Measurements from ENCODE around the gene USP17L17.
"Not testable (repeated sequence)": the region's sequence is repeated elsewhere in the genome, so short reads cannot be mapped to it uniquely, and the experiment has no call there.

USP17L17 gene, protein sequence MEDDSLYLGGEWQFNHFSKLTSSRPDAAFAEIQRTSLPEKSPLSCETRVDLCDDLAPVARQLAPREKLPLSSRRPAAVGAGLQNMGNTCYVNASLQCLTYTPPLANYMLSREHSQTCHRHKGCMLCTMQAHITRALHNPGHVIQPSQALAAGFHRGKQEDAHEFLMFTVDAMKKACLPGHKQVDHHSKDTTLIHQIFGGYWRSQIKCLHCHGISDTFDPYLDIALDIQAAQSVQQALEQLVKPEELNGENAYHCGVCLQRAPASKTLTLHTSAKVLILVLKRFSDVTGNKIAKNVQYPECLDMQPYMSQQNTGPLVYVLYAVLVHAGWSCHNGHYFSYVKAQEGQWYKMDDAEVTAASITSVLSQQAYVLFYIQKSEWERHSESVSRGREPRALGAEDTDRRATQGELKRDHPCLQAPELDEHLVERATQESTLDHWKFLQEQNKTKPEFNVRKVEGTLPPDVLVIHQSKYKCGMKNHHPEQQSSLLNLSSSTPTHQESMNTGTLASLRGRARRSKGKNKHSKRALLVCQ

DNA sequence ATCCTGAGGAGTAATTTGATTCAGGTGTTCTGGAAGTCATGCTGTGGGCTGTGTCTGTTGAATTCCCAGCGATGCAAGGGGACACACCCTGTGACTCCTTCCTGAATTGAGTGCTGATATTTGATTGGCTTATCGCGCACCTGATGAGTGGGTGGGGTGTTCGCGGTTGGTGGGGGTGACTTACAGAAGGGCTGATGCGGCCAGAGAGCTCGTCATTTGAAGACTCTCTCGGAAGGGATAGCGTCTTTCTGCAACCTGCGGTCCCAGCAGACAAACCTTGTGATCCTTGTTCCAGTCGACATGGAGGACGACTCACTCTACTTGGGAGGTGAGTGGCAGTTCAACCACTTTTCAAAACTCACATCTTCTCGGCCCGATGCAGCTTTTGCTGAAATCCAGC is at the start of gene USP17L17:
Gene USP17L17 (plus strand): TSS at position 301 of the 400 bp plus-strand sequence. CDS start 0 bp downstream, at position 301.
- not testable (repeated sequence) for DNase-seq

DNA sequence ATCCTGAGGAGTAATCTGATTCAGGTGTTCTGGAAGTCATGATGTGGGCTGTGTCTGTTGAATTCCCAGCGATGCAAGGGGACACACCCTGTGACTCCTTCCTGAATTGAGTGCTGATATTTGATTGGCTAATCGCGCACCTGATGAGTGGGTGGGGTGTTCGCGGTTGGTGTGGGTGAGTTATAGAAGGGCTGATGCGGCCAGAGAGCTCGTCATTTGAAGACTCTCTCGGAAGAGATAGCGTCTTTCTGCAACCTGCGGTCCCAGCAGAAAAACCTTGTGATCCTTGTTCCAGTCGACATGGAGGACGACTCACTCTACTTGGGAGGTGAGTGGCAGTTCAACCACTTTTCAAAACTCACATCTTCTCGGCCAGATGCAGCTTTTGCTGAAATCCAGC is 33.3 kb upstream of the USP17L17 start, which contains the start of gene USP17L10:
Gene USP17L10 (plus strand): TSS at position 301 of the 400 bp plus-strand sequence. CDS start 0 bp downstream, at position 301.
- not testable (repeated sequence) for DNase-seq

GRCh38 chr4:9214701-9215100 is 29.0 kb upstream of the USP17L17 start:
- not testable (repeated sequence) for DNase-seq

DNA sequence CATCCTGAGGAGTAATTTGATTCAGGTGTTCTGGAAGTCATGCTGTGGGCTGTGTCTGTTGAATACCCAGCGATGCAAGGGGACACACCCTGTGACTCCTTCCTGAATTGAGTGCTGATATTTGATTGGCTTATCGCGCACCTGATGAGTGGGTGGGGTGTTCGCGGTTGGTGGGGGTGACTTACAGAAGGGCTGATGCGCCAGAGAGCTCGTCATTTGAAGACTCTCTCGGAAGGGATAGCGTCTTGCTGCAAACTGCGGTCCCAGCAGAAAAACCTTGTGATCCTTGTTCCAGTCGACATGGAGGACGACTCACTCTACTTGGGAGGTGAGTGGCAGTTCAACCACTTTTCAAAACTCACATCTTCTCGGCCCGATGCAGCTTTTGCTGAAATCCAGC is 28.6 kb upstream of the USP17L17 start, which contains the start of gene USP17L11:
Gene USP17L11 (plus strand): TSS at position 301 of the 400 bp plus-strand sequence. CDS start 0 bp downstream, at position 301.
- not testable (repeated sequence) for DNase-seq

DNA sequence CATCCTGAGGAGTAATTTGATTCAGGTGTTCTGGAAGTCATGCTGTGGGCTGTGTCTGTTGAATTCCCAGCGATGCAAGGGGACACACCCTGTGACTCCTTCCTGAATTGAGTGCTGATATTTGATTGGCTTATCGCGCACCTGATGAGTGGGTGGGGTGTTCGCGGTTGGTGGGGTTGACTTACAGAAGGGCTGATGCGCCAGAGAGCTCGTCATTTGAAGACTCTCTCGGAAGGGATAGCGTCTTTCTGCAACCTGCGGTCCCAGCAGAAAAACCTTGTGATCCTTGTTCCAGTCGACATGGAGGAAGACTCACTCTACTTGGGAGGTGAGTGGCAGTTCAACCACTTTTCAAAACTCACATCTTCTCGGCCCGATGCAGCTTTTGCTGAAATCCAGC is 23.8 kb upstream of the USP17L17 start, which contains the start of gene USP17L12:
Gene USP17L12 (plus strand): TSS at position 301 of the 400 bp plus-strand sequence. CDS start 0 bp downstream, at position 301.
- not testable (repeated sequence) for DNase-seq

GRCh38 chr4:9224596-9224995 is 19.1 kb upstream of the USP17L17 start, which contains the start of gene USP17L13:
USP17L13 (plus strand) TSS chr4:9224896; CDS start chr4:9224896, 0 bp downstream.
- not testable (repeated sequence) for DNase-seq

- not testable (repeated sequence) for DNase-seq
Observed at GRCh38 chr4:9230249-9230648, 13.4 kb upstream of the USP17L17 start.

DNA sequence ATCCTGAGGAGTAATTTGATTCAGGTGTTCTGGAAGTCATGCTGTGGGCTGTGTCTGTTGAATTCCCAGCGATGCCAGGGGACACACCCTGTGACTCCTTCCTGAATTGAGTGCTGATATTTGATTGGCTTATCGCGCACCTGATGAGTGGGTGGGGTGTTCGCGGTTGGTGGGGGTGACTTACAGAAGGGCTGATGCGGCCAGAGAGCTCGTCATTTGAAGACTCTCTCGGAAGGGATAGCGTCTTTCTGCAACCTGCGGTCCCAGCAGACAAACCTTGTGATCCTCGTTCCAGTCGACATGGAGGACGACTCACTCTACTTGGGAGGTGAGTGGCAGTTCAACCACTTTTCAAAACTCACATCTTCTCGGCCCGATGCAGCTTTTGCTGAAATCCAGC is 9.6 kb upstream of the USP17L17 start, which contains the start of gene USP17L15:
Gene USP17L15 (plus strand): TSS at position 301 of the 400 bp plus-strand sequence. CDS start 0 bp downstream, at position 301.
- not testable (repeated sequence) for DNase-seq

- DNase-seq = not testable (repeated sequence)
Observed at GRCh38 chr4:9238461-9238860, 5.2 kb upstream of the USP17L17 start.

DNA sequence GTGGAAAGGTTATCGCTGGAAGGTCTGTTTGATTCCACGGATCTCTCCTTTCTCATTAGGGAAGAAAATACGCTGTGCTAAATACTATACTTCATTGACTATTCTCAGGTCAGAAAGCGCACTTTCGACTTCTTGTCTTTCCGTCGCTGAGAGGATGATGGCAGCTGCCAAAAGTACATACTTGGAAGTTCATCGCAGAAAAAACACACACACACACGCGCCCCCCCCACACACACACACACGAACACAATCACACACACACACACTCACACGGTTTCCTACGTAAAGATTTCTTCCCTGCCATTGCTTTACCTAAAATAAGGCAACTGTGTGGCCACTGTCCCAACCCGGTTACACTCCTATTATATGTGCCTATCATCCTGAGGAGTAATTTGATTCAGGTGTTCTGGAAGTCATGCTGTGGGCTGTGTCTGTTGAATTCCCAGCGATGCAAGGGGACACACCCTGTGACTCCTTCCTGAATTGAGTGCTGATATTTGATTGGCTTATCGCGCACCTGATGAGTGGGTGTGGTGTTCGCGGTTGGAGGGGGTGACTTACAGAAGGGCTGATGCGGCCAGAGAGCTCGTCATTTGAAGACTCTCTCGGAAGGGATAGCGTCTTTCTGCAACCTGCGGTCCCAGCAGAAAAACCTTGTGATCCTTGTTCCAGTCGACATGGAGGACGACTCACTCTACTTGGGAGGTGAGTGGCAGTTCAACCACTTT is 4.4 kb downstream of the USP17L17 start, which contains the start of gene USP17L18:
Gene USP17L18 (plus strand): TSS at position 678 of the 728 bp plus-strand sequence. CDS start 0 bp downstream, at position 678.
- not testable (repeated sequence) for DNase-seq

GRCh38 chr4:9253078-9253477 is 9.4 kb downstream of the USP17L17 start, which contains the start of gene USP17L19:
USP17L19 (plus strand) TSS chr4:9253378; CDS start chr4:9253378, 0 bp downstream.
- DNase-seq = not testable (repeated sequence)

GRCh38 chr4:9257824-9258223 is 14.1 kb downstream of the USP17L17 start, which contains the start of gene USP17L20:
USP17L20 (plus strand) TSS chr4:9258124; CDS start chr4:9258124, 0 bp downstream.
- not testable (repeated sequence) for DNase-seq

GRCh38 chr4:9262572-9262971 is 18.9 kb downstream of the USP17L17 start, which contains the start of gene USP17L21:
USP17L21 (plus strand) TSS chr4:9262872; CDS start chr4:9262872, 0 bp downstream.
- DNase-seq = not testable (repeated sequence)

- DNase-seq = not testable (repeated sequence)
Observed at GRCh38 chr4:9267319-9267718, 23.6 kb downstream of the USP17L17 start, which contains the start of gene USP17L22. USP17L22 (plus strand) TSS chr4:9267619; CDS start chr4:9267619, 0 bp downstream.

DNA sequence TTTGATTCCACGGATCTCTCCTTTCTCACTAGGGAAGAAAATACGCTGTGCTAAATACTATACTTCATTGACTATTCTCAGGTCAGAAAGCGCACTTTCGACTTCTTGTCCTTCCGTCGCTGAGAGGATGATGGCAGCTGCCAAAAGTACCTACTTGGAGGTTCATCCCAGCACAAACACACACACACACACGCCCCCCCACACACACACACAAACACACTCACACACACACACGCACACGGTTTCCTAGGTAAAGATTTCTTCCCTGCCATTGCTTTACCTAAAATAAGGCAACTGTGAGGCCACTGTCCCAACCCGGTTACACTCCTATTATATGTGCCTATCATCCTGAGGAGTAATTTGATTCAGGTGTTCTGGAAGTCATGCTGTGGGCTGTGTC is 28.0 kb downstream of the USP17L17 start:
- not testable (repeated sequence) for DNase-seq

Measured in erythroblast (primary cell).